ENCODE data around the gene TBX1.

DNA sequence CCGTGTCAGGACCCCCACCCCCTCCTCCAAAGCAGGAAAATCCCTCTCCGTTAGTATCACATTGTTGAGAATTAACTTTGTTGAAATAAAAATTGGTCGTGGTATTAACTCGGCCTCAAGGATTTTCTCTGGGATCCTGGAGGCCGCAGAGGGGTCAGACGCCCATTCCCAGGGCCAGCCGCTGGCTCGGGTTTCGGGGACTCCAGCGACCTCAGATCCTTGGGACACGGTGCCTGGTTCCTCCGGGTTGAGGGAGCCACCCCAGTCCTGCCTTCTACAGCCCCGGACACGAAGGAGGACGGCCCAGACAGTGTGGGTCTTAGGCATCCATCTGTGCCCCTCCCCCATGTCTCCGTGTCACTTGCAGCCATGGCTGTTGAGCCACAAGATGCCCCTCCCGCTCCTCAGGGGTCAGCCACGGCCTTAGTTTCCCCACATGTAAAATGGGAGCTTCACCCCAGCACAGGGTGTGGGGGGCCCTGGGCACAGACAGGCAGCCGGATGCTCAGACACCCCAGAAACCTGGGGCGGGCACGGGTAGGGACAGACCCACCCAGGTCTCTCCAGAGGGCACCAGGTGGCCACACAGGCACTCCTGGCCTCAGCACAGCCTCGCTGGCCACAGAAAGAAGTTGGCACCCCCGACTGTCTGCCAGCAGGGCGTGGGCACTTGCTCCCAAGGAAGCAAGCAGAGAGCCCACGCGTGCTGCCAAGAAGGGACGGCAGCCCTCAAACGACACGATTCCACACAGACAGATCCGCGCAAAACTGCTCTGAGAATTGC lies 21.7 kb upstream of the TBX1 start:
- TF ChIP-seq CTCF (IDR thresholded peaks at IDR 0.05; ENCODE audit: low read depth, low read length), result no peak
- TF ChIP-seq POLR2A (IDR thresholded peaks at IDR 0.05; ENCODE audit: extremely low read depth, insufficient read length), result no peak
- TF ChIP-seq MAX (IDR thresholded peaks at IDR 0.05; ENCODE audit: low read depth, low read length), result no peak

Data from NB4 (cell line).